Glutamatergic neuron (in vitro differentiated cells): ENCODE results near the gene PDE1C. TPM values are rescaled to one million over a fixed set of nuclear protein-coding genes. Genes with fewer than 3 reads are reported as not detected.

ENCODE experiments used
- DNase-seq: peaks from one replicate; pipeline ENCODE4 v3.0.0; 2022
- H3K27ac Mint-ChIP-seq: one replicate; pipeline ENCODE4 v1.8.0; 2020; ENCODE audit warnings: mild to moderate bottlenecking, mixed read lengths, inconsistent platforms; ENCODE audit not compliant: unreplicated experiment
- H3K27me3 Mint-ChIP-seq: one replicate; pipeline ENCODE4 v1.8.0; 2020; ENCODE audit warnings: mild to moderate bottlenecking, moderate library complexity, mixed read lengths, inconsistent platforms; ENCODE audit not compliant: unreplicated experiment
- H3K36me3 Mint-ChIP-seq: one replicate; pipeline ENCODE4 v1.8.0; 2020; ENCODE audit warnings: mild to moderate bottlenecking, mixed read lengths, inconsistent platforms; ENCODE audit not compliant: unreplicated experiment
- H3K4me1 Mint-ChIP-seq: one replicate; pipeline ENCODE4 v1.8.0; 2020; ENCODE audit warnings: mild to moderate bottlenecking, low read depth, mixed read lengths, inconsistent platforms; ENCODE audit not compliant: unreplicated experiment
- H3K4me3 Mint-ChIP-seq: one replicate; pipeline ENCODE4 v1.8.0; 2020; ENCODE audit warnings: mild to moderate bottlenecking, mixed read lengths, inconsistent platforms; ENCODE audit not compliant: unreplicated experiment
- H3K9me3 Mint-ChIP-seq: one replicate; pipeline ENCODE4 v1.8.0; 2020; ENCODE audit warnings: mild to moderate bottlenecking, moderate library complexity, mixed read lengths, inconsistent platforms; ENCODE audit not compliant: unreplicated experiment
- total RNA-seq: library from RNA; stranded (reverse); fragmentation: NEBNext Ultra II Directional; extraction: Animal tissue kit (Norgen Biotek cat#: 25700); gene quantifications from one replicate; pipeline ENCODE4 v1.2.1, GENCODE V29; 2021; ENCODE audit not compliant: unreplicated experiment
- TF ChIP-seq, protein P1 (sequence below): fragments of 200-600 bp; sonication (generic); IDR thresholded peaks from one replicate; pipeline ENCODE4 v1.5.0; 2021; ENCODE audit not compliant: partially characterized antibody, unreplicated experiment

PDE1C gene
- total RNA-seq, 1 donor from 2014 or later, result 3.3 TPM

DNA sequence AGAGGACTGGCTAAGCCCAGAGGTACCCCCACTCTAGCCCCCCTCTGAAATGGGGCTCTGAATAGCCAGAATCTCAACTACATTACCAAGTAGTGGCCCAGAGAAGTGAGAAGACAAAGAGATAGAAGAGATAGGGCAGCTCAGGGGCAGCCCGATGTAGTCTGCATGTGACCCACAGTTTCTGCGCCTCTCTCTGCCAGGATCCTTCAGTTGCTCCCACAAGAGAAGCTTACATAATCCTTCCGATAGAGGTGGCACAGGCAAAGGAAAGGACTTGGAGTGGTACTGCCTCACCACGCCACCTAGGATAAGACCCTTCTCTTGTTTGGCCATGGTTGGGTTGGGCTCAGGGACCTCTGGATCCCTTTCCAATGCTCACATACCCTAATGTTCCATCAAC is 5.4 kb upstream of the PDE1C start:
- Mint-ChIP-seq H3K36me3 (no peaks in the 10 kb centered on the region), H3K27ac (no peak overlapping the region), H3K4me1 (peaks cover 5% of the 10 kb centered on the region), H3K4me3 (no peak overlapping the region), H3K27me3 (peaks cover 9% of the 10 kb centered on the region), H3K9me3 (peaks cover 5% of the 10 kb centered on the region)
- TF ChIP-seq, protein P1, sequence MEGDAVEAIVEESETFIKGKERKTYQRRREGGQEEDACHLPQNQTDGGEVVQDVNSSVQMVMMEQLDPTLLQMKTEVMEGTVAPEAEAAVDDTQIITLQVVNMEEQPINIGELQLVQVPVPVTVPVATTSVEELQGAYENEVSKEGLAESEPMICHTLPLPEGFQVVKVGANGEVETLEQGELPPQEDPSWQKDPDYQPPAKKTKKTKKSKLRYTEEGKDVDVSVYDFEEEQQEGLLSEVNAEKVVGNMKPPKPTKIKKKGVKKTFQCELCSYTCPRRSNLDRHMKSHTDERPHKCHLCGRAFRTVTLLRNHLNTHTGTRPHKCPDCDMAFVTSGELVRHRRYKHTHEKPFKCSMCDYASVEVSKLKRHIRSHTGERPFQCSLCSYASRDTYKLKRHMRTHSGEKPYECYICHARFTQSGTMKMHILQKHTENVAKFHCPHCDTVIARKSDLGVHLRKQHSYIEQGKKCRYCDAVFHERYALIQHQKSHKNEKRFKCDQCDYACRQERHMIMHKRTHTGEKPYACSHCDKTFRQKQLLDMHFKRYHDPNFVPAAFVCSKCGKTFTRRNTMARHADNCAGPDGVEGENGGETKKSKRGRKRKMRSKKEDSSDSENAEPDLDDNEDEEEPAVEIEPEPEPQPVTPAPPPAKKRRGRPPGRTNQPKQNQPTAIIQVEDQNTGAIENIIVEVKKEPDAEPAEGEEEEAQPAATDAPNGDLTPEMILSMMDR, result no peak
- no peak for DNase-seq

DNA sequence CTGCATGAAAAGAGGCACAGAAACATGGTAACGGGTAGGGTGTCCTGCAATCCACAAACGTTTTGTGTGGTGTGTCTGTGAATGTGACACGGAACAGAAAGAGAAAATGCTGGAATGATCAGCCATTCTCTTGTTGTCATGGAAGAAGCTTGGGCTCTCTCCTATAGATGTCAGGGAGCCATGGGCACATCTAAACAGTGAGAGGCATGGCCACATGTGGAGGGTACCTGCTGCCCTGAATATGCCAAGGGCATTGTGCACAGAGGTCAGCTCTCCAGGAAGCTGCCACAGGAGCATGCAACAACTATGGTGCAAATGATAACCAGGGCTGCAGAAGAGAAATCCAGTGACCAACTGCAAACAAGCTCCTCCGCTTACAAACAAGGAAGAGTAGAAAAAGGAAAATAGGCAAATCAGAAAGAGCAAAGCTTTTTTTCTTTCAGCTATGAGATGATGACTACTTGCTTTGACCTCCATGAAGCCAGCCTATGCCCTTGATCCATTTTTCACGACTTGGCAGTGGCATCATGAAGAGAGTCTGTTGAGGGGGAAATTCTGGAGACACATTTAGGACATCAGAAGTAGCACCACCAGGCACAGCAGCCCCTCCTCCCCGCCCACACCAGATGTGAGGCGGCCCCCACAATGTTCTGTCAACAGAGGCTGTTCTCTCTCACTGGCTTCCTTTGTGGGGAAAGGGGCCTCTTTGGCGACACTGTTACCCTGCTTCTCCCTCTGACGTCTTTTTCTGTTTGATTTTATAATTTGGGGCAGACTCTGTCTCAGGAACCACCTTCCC is 4.8 kb upstream of the PDE1C start:
- TF ChIP-seq, protein P1, result no peak
- peaks cover 12% of the 10 kb centered on the region for H3K27me3 Mint-ChIP-seq
- no peak for DNase-seq
- no peak overlapping the region for H3K4me3 Mint-ChIP-seq
- H3K27ac Mint-ChIP-seq, result no peak overlapping the region
- no peaks in the 10 kb centered on the region for H3K36me3 Mint-ChIP-seq
- H3K9me3 Mint-ChIP-seq, result peaks cover 5% of the 10 kb centered on the region
- peaks cover 5% of the 10 kb centered on the region for H3K4me1 Mint-ChIP-seq

DNA sequence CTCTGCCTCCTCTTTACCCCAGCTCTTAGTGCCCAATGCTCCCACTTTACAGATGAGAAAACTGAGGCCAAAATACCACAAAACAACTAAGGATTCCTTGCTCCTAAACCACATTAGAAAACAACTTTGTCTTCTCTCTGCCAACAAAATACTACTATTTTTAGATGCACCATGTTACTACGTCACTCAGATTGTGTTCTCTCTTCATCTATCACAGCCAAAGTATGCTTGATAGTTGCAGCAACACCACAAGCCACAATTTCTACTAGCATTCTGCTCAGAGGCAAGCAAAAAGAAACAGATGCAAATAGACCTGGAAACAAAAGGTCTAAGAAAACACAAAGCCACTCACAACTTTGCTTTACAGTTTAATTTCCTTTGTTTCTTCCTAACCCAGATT is 3.3 kb upstream of the PDE1C start:
- H3K27me3 Mint-ChIP-seq, result peaks cover 8% of the 10 kb centered on the region
- H3K27ac Mint-ChIP-seq, result no peak overlapping the region

DNA sequence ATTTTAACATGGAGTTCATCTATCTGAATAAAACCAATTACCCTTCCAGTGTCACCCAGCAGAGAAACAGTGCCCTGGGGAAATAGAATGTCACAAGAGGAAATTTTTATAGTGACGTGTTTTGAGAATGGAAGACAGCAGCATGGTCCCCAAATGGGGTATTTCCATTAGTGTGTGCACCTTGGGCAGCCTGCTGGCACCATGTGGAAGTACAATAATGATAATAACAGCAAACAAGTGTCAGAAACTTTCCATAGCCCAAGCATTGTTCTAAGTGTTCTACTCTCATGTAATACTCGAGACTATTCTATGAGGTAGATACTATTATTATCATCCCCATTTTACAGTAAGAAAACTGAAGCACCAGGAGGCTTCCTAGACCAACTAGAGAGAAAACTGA is 2.2 kb upstream of the PDE1C start:
- H3K4me1 Mint-ChIP-seq, result no peaks in the 10 kb centered on the region
- H3K36me3 Mint-ChIP-seq, result no peaks in the 10 kb centered on the region
- TF ChIP-seq, protein P1, result peak; percentile 30
- peaks cover 8% of the 10 kb centered on the region for H3K27me3 Mint-ChIP-seq
- no peak overlapping the region for H3K27ac Mint-ChIP-seq
- no peaks in the 10 kb centered on the region for H3K9me3 Mint-ChIP-seq
- no peak overlapping the region for H3K4me3 Mint-ChIP-seq
- no peak for DNase-seq

More for the DNA sequence above, 3.3 kb upstream of the PDE1C start:
- Mint-ChIP-seq H3K9me3 (peaks cover 2% of the 10 kb centered on the region), H3K4me3 (no peak overlapping the region), H3K36me3 (no peaks in the 10 kb centered on the region), H3K4me1 (no peaks in the 10 kb centered on the region)
- DNase-seq, result no peak
- TF ChIP-seq, protein P1, result no peak

DNA sequence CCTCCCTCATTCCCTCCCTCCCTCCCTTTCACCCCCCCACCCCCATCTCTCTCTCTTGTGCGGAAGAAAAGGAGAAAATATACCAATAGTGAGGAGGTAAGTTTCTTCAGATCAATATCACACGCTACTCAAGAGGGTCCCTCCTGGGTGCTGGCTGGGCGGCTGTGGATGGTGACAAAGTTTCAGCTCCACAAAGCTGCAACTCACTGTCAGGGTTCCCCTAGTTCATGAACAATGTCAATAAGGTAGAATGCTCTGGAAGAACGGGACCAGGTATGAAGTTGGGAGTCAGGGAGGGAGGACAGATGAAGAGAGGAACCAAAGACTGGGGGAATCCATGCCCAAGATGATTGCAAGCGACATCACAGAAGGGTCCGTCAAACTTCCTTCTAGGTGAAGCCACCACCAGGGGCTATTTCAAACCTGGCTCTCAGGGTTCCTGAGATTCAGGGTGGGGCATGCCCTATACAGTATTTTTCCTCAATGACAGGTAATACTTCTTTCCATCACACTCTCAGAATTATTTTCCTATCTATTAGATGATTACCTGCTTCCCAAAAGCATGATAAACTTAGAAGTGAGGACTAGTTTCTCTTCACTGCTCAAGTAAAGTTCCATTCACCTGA is 1.4 kb upstream of the PDE1C start:
- Mint-ChIP-seq H3K9me3 (no peaks in the 10 kb centered on the region), H3K4me1 (no peaks in the 10 kb centered on the region), H3K4me3 (peak overlapping the region; percentile 74), H3K27ac (no peak overlapping the region), H3K36me3 (no peaks in the 10 kb centered on the region), H3K27me3 (peaks cover 8% of the 10 kb centered on the region)
- TF ChIP-seq, protein P1, result no peak
- no peak for DNase-seq
